Sigmoid colon (tissue), 7 donors: ENCODE measurements around the gene TBC1D9B. TPM values are rescaled to one million over a fixed set of nuclear protein-coding genes. Genes with fewer than 3 reads are reported as not detected.

ENCODE experiments used
- DNase-seq: peaks from one replicate; pipeline ENCODE4 v3.0.0-alpha.2; 2019
- H3K27ac ChIP-seq, 4 donors: fragments of 200-600 bp; sonication (generic); one replicate each; pipeline ENCODE4 v1.5.1; 2016 to 2019; ENCODE audit warnings: mild to moderate bottlenecking in 1 of 4
- H3K27me3 ChIP-seq, 3 donors: fragments of 200-600 bp; sonication (generic); one replicate each; pipeline ENCODE4 v1.5.1; 2019; ENCODE audit warnings: mild to moderate bottlenecking in 1 of 3
- H3K36me3 ChIP-seq, 4 donors: fragments of 200-600 bp; sonication (generic); one replicate each; pipeline ENCODE4 v1.5.1; 2016 to 2019
- H3K4me1 ChIP-seq, 4 donors: fragments of 200-600 bp; sonication (generic); one replicate each; pipeline ENCODE4 v1.5.1; 2017 to 2019
- H3K4me3 ChIP-seq, 4 donors: fragments of 200-600 bp; sonication (generic); one replicate each; pipeline ENCODE4 v1.5.1; 2017 to 2019; ENCODE audit warnings: mild to moderate bottlenecking in 2 of 4, moderate library complexity in 1 of 4
- H3K9me3 ChIP-seq, 4 donors: fragments of 200-600 bp in 3 of 4; sonication (generic) in 3 of 4; one replicate each; pipeline versions ENCODE4 v1.5.1 to v1.6.1; 2013 to 2019
- CTCF ChIP-seq, 4 experiments: fragments of 450-650 bp in 3 of 4; fragments of 200-600 bp in 1 of 4; IDR thresholded peaks; one replicate each; pipeline ENCODE4 v1.5.1; 2016 to 2019; ENCODE audit warnings: antibody characterized with exemption in 4 of 4, mild to moderate bottlenecking in 3 of 4, moderate library complexity in 2 of 4
- EP300 ChIP-seq, 4 donors: sonication (generic); formaldehyde crosslinking; IDR thresholded peaks; one replicate each; pipeline ENCODE4 v1.6.1; 2017; ENCODE audit warnings: antibody characterized with exemption in 4 of 4
- POLR2A ChIP-seq, 2 donors: fragments of 450-650 bp; IDR thresholded peaks; one replicate each; pipeline ENCODE4 v1.6.1; 2016; ENCODE audit warnings: antibody characterized with exemption in 2 of 2, mild to moderate bottlenecking in 2 of 2, moderate library complexity in 2 of 2
- POLR2AphosphoS5 ChIP-seq, 4 donors: sonication (generic); formaldehyde crosslinking; IDR thresholded peaks; one replicate each; pipeline ENCODE4 v1.6.1; 2017; ENCODE audit warnings: antibody characterized with exemption in 4 of 4
- WGBS, 2 donors: extraction: QIAGEN DNeasy Blood & Tissue Kit; methylation state at CpG; one replicate each; pipeline ENCODE4 v1.1.7; 2013; 5-methylcytosine and 5-hydroxymethylcytosine counted together
- intact Hi-C: fragments of 100-400 bp; cut with DNase I; formaldehyde crosslinking; loops from one replicate; pipeline ENCODE4 v1.15.1; 2023
- polyA plus RNA-seq, 3 donors: library from polyadenylated mRNA; stranded (reverse); fragments of 200-250 nt; gene quantifications; one replicate each; pipeline ENCODE4 v1.2.3, GENCODE V29; 2013
- total RNA-seq, 4 donors: library from RNA; depleted of rRNA; stranded (reverse); fragments of >200 nt; gene quantifications; one replicate each; pipeline ENCODE4 v1.1.0, GENCODE V29; 2016
- donor health status: healthy with polysubstance abuse.
- donor health status: Bipolar disorder and iron deficiency.
- donor health status: healthy.

Gene TBC1D9B
- total and polyA plus RNA-seq, 7 donors: 35.4 to 1,545 (median 291) TPM

- H3K4me1 ChIP-seq: no peaks in the 10 kb centered on the region
- 80 to 86% methylated on average over 6 of the region's 6 CpGs for WGBS, 2 donors
- no peaks in the 10 kb centered on the region for H3K9me3 ChIP-seq
- DNase-seq: no peak
- no peak for TF ChIP-seq POLR2A (IDR thresholded peaks at IDR 0.05)
- no peak for TF ChIP-seq CTCF (IDR thresholded peaks at IDR 0.05)
- no peak for TF ChIP-seq POLR2AphosphoS5 (IDR thresholded peaks at IDR 0.05)
- no peak for TF ChIP-seq EP300 (IDR thresholded peaks at IDR 0.05)
- H3K27me3 ChIP-seq: no peaks in the 10 kb centered on the region
- no peak overlapping the region for H3K27ac ChIP-seq
- no peaks in the 10 kb centered on the region for H3K36me3 ChIP-seq
- intact Hi-C loops: no loop called here
- no peak overlapping the region for H3K4me3 ChIP-seq
Measured at GRCh38 chr5:179923436-179923835, 15.7 kb upstream of the TBC1D9B start.

GRCh38 chr5:179920175-179920574 lies 12.5 kb upstream of the TBC1D9B start:
- 94% methylated on average over 4 of the region's 4 CpGs for WGBS, 2 donors
- H3K9me3 ChIP-seq: no peaks in the 10 kb centered on the region
- TF ChIP-seq EP300 (IDR thresholded peaks at IDR 0.05) (no peak), CTCF (IDR thresholded peaks at IDR 0.05) (no peak), POLR2AphosphoS5 (IDR thresholded peaks at IDR 0.05) (no peak), POLR2A (IDR thresholded peaks at IDR 0.05) (no peak)
- no peak overlapping the region for H3K27ac ChIP-seq
- no peaks in the 10 kb centered on the region for H3K36me3 ChIP-seq
- peaks cover 0 to 4% (median 0%) of the 10 kb centered on the region in 3 donors for H3K27me3 ChIP-seq
- DNase-seq: no peak
- intact Hi-C loops: no loop called here
- no peak overlapping the region for H3K4me3 ChIP-seq
- no peaks in the 10 kb centered on the region for H3K4me1 ChIP-seq

GRCh38 chr5:179919487-179920060 lies 11.9 kb upstream of the TBC1D9B start:
- Histone ChIP-seq H3K9me3 (no peaks in the 10 kb centered on the region), H3K36me3 (no peaks in the 10 kb centered on the region), H3K27ac (no peak overlapping the region), H3K27me3 (peaks cover 0 to 4% (median 0%) of the 10 kb centered on the region in 3 donors), H3K4me1 (no peaks in the 10 kb centered on the region), H3K4me3 (no peak overlapping the region)
- 81 to 93% methylated on average over 20 of the region's 20 CpGs for WGBS, 2 donors
- TF ChIP-seq POLR2A (IDR thresholded peaks at IDR 0.05): no peak
- TF ChIP-seq CTCF (IDR thresholded peaks at IDR 0.05): no peak
- no peak for TF ChIP-seq POLR2AphosphoS5 (IDR thresholded peaks at IDR 0.05)
- TF ChIP-seq EP300 (IDR thresholded peaks at IDR 0.05): no peak
- intact Hi-C loops: no loop called here
- no peak for DNase-seq

- Histone ChIP-seq H3K9me3 (no peaks in the 10 kb centered on the region), H3K27ac (no peak overlapping the region), H3K4me1 (no peaks in the 10 kb centered on the region), H3K27me3 (peaks cover 0 to 4% (median 0%) of the 10 kb centered on the region in 3 donors), H3K36me3 (no peaks in the 10 kb centered on the region), H3K4me3 (no peak overlapping the region)
- TF ChIP-seq POLR2A (IDR thresholded peaks at IDR 0.05): no peak
- TF ChIP-seq POLR2AphosphoS5 (IDR thresholded peaks at IDR 0.05): no peak
- no peak for TF ChIP-seq EP300 (IDR thresholded peaks at IDR 0.05)
- TF ChIP-seq CTCF (IDR thresholded peaks at IDR 0.05): no peak
- intact Hi-C loops: no loop called here
- WGBS, 2 donors: 96 to 97% methylated on average over 19 of the region's 19 CpGs
- no peak for DNase-seq
Measured at GRCh38 chr5:179918742-179919486, 11.2 kb upstream of the TBC1D9B start.
